ENCODE measurements around the gene SPOCD1. TPM values are rescaled to one million over a fixed set of nuclear protein-coding genes. Genes with fewer than 3 reads are reported as not detected.

Gene SPOCD1
- total RNA-seq, 1 donor from 2014 or later, result 1.3 TPM

- ATAC-seq (no peak), DNase-seq (ENCODE audit: low spot score) (no peak)
- intact Hi-C loops (cut with DNase I), result no loop called here
Measured at GRCh38 chr1:31805318-31805717, 10.5 kb downstream of the SPOCD1 start.

DNA sequence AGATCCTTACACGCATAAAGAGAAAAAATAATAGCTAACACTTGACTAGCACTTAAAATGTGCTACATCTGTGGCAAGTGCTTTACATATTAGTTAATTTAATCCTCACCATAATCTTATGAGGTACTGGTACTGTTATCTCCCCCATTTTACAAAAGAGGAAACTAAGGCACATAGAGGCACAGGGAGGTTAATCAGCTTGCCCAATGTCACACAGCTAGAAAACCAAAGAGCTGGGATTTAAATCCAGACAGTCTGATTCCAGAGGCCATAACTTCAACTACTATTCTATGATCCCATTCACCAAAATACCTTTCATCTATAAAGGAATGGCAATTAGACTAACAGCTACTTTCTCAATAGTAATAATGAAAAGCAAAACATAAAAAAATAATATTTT is 11.7 kb downstream of the SPOCD1 start:
- DNase-seq (ENCODE audit: low spot score) (no peak), ATAC-seq (no peak)
- intact Hi-C loops (cut with DNase I), result no loop called here

GRCh38 chr1:31803610-31804009 is 12.2 kb downstream of the SPOCD1 start:
- intact Hi-C loops (cut with DNase I), result no loop called here
- DNase-seq (ENCODE audit: low spot score), result no peak
- no peak for ATAC-seq

DNA sequence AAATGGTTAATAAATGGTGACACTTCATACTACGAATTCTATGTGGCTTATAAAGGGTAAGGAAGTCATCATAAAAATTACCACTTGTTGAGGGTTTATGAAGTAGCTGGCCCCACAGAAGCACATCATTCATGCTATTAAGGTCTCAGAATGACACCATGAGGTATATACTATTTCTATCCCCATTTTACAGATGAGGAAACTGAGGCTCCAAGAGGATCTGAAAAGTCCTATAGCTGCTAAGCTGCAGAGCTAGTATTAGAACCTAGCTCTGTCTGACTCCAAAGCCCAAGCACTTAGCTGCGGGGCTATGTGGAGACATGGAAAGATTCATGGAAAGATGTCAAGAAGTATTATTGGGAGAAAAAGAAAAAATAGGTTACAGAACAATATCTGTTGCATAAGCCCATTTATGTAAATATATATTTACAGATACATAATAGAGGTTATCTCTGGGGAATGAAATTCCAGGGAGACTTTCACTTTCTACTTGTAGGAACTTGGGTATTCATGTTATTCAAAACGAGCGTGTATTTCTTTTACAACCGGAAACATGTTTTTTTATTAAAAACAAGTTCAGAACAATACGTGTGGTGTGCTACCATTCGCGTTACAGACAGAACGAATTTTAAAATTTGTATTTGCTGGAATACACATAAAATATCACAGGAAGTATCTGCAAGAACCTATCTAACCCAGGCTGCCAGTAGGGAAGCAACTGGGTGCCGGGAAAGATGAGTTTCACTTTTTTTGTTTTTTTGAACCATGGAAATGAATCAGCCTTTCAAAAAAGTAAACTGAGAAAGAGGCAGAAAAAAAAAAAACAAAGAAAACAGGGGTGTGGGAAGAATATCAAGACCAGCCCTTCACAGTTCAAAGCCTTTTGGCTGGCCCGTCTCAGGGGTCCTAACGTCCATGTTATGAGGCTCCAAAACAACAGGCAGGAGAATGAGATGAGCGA is 13.4 kb downstream of the SPOCD1 start:
- DNase-seq (ENCODE audit: low spot score), result no peak
- intact Hi-C loops (cut with DNase I), result no loop called here
- peak; percentile 47 for ATAC-seq

DNA sequence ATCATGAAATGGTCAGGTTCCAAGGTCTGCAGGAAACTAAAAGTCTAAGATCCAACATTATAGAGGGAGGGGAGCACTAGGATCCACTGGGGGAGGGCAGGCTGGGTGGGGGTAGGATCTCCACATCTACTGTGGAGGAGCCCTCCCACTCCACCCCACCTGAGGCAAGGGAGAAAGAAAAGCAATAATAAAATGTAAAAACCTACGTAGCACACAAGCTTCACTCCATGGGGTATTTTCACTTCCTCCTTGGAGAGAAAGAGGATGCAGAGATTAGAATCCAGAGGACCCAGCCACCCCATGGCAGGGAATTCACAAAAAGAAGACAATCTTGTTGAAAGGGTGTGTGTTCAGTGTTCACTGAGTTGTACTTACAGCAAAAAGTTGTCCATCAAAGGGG is 14.4 kb downstream of the SPOCD1 start:
- DNase-seq (ENCODE audit: low spot score), result no peak
- intact Hi-C loops (cut with DNase I), result no loop called here
- no peak for ATAC-seq

DNA sequence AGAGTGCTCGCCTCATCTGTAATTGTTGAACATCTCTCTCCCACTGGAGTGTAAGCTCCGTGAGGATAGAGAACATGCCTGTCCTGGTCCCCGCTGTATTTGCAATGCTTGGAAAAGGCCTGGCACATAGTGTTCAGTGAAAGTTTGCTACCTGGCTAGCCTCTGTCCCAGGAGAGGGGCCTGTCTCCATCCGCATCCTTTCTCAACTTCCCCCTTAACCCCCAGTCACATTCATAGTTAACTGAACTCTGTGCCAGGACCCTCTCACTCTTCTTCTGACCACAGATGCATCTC is 15.2 kb downstream of the SPOCD1 start:
- DNase-seq (ENCODE audit: low spot score), result peak; percentile 39
- intact Hi-C loops (cut with DNase I), result no loop called here
- ATAC-seq, result no peak

DNA sequence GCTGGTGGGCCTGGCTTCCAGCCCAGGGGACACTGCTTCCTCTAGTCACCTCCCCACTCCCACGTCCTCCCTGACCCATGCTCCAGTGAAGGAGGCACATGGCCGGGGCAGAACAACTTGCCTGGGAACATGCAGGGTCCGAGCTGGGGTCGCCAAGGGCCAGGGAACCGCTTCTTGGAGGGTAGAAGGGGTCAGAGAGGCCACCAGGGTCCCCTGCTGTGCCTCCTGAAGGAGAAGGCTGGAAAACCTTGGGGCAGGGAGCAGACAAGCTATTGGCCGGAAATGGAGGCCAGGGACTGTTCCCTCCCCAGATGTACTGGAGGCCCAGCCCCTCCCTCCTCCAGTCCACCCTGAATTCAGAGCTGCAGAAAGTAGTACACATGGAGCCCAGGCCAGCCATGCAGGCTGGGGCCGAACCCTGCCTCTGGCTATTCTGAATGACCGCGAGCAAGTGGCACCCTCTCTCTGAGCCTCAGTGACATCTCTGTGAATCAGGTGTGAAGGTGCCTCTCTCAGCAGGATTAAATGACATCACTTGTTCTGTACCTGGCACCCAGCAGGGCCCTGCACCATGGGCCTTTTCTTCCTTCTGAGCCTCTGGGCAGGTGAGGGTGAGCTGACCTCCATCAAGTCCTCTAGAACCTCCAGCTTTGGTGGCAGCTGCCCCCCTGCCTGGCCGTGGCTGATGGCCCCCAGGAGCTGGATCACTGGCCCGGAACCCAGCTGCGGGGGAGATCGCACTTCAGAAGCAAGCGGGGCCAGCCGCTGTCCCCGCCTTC is 15.7 kb downstream of the SPOCD1 start:
- intact Hi-C loops (cut with DNase I), result loop anchor here (10.0 kb wide), 1 partner anchor 165 kb away; no protein-coding TSS in a partner anchor
- DNase-seq (ENCODE audit: low spot score), result peak; percentile 43
- no peak for ATAC-seq

DNA sequence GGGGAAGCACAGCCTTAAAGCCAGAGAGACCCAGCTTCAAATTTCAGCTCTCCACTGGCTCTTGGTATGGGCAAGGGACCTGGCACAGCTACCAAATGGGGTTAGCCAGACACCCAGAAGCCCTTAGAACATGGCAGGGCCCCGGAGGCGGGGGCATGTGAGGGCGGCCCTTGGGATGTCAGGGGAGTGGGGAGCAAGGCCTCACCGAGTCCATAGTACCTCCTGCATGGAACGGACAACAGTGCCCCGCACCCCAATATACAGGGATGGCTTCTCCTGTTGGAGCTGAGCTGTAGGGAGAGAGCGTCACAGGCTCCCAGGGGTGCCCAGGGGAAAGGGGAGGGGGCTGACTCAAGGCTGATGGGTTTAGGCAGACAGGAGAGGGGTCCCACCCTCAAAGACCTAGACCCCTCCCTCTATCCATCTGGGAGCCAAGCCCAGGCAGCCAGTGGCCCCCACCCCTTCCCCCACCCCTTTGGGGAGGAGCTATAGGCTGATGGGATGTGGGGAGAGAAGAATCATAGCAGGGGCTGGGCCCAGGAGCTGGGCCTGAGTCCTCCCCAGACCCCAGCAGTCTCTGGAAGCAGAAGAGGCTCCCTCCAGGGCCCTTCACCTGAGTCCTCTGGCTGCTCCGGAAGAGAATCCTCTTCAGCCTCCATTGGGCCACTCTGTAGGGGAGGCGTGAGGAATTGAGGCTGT is 16.5 kb downstream of the SPOCD1 start:
- ATAC-seq, result no peak
- DNase-seq (ENCODE audit: low spot score), result peak; percentile 47
- intact Hi-C loops (cut with DNase I), result loop anchor here (10.0 kb wide), 1 partner anchor 165 kb away; no protein-coding TSS in a partner anchor

DNA sequence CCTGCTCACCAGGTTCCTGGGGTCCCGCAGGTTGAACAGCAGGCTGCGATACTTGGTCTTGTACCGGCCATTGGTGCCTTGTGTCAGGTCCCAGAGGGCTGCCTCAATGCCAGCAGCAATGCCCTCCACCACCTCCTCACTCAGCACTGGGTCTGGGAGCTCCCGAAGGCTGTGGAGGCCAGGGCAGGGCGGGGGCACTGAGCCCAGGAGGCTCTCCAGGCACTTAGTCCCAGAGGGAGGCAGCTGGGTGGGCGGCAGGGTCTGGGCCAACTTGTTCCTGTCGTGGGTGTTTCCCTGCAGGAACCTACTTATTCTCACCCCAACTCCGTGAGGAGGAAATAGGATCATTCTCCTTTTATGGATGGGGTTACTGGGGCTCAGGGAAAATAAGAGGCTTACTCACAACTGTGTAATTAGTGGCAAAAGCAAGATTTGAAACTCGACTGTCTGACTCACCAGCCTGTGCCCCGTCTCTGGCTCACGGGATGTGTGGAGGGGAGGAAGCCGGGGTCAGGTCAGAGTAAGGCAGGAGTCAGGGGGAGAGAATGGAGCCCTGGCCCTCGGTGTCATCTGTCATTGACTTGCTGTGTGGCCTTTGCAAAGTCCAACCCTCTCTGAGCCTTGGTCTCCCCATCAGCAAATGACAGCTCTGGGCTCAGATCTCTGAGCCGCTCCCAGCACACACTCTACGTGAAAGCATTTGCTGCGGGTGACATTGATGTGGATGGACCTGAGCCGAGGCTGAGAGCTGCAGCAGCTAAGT is 17.2 kb downstream of the SPOCD1 start:
- no peak for ATAC-seq
- DNase-seq (ENCODE audit: low spot score), result peak; percentile 55
- intact Hi-C loops (cut with DNase I), result loop anchor here (10.0 kb wide), 1 partner anchor 166 kb away; no protein-coding TSS in a partner anchor

DNA sequence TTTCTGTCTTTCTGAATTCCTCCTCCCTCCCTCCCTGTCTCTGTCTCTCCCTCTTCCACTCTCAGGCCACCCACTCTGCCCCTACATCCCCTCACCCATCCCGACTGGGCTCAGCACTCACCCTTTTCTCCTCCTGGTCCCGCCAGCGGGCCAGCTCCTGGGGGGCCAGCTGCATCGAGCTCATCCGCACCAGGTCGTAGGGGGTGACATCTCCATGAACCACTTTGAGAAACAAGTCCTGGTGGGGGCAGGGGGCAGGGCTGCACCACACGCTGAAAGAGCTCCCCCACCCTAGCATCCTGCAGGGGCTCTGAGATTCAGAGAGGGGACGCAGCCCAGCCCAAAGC is 17.8 kb downstream of the SPOCD1 start:
- ATAC-seq (no peak), DNase-seq (ENCODE audit: low spot score) (peak; percentile 53)
- intact Hi-C loops (cut with DNase I), result loop anchor here (10.0 kb wide), 1 partner anchor 167 kb away; no protein-coding TSS in a partner anchor

DNA sequence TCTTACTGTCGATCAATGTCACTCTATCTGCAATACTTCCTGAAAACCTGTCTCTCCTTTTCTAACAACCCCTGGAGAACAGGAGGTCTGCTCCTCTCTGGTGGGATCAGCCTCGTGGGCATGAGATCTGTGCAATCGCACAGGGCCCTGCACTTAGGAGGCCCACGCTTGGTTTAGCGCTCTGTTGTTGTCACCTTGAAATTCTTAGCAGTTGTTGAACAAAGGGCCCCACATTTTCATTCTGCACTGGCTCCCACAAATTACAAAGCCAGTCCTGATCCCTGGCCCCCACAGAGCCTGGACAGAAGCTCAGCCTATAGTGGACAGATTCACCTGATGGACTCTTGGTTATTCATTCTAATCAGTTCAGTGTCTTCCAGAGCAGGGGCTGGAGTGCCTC is 18.6 kb downstream of the SPOCD1 start:
- intact Hi-C loops (cut with DNase I), result loop anchor here (10.0 kb wide), 1 partner anchor 168 kb away; no protein-coding TSS in a partner anchor
- no peak for DNase-seq (ENCODE audit: low spot score)
- no peak for ATAC-seq

- peak; percentile 51 for DNase-seq (ENCODE audit: low spot score)
- no peak for ATAC-seq
- intact Hi-C loops (cut with DNase I), result loop anchor here (10.0 kb wide), 1 partner anchor 168 kb away; no protein-coding TSS in a partner anchor
Measured at GRCh38 chr1:31796707-31797106, 19.1 kb downstream of the SPOCD1 start.

DNA sequence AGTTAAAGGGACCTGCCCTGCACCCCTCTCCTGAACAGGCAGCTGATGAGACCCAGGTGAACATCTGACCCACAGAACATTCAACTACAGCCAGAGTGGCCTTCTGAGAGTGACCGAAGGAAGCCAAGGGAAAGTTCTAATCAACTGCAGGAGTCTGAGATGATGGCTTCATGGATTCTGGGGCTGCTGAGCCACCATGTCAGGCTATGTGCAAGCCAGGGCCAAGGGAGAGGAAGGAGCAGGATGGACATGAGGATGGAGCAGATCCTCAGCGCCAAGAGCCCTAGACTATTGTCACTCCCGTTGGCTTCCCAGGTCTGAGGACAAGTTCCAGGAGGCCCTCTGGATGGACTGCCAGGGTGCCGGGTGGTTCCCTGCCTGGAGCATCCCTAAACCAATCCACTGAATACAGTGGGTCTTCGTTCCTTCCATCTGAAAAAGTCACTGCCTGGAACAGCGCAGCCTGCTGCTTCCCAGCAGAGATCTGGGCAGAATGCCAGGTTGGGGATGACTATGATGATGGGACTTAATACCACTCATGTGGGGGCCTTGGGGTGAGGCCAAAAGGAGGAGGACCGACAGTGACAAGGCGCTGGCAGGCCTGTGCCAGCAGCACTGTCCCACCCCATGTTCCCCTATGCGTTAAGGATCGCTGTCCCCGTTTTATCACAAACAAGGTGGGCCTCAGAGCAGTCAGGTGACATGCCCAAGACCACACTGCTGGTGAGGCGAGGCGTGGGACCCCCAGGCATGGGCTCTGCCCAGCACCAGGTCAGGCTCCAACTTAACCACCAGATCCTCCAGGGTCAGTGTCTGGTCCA is 19.8 kb downstream of the SPOCD1 start:
- intact Hi-C loops (cut with DNase I), result loop anchor here (10.0 kb wide), 1 partner anchor 169 kb away; no protein-coding TSS in a partner anchor
- DNase-seq (ENCODE audit: low spot score) (peak; percentile 64), ATAC-seq (no peak)

GRCh38 chr1:31795096-31795675 is 20.6 kb downstream of the SPOCD1 start:
- ATAC-seq, result no peak
- no peak for DNase-seq (ENCODE audit: low spot score)
- intact Hi-C loops (cut with DNase I), result loop anchor here (10.0 kb wide), 1 partner anchor 170 kb away; no protein-coding TSS in a partner anchor

- DNase-seq (ENCODE audit: low spot score), result peak; percentile 50
- intact Hi-C loops (cut with DNase I), result loop anchor here (5.0 to 10.0 kb wide), 2 partner anchors 131 to 171 kb away; no protein-coding TSS in a partner anchor
- ATAC-seq, result no peak
Measured at GRCh38 chr1:31793586-31794285, 22.1 kb downstream of the SPOCD1 start.

- ATAC-seq, result no peak
- peak; percentile 31 for DNase-seq (ENCODE audit: low spot score)
- intact Hi-C loops (cut with DNase I), result loop anchor here (5.0 to 10.0 kb wide), 2 partner anchors 131 to 172 kb away; no protein-coding TSS in a partner anchor
Measured at GRCh38 chr1:31793086-31793485, 22.7 kb downstream of the SPOCD1 start.

All from sciatic nerve (tissue), 2 donors.